A549 (cell line): ENCODE results near the gene HELQ.

Experiments
- BHLHE40 ChIP-seq: IDR thresholded peaks from 2 replicates; pipeline ENCODE4 v1.6.1; 2012; ENCODE audit warnings: low read depth, low read length, inconsistent platforms
- RAD21 ChIP-seq, 2 experiments: fragments of >200 bp in 1 of 2; sonication (Bioruptor Twin) in 1 of 2; formaldehyde crosslinking in 1 of 2; IDR thresholded peaks in 1 of 2; conservative IDR thresholded peaks in 1 of 2; 2 replicates in 1 of 2; 3 replicates in 1 of 2; pipeline ENCODE4 v1.6.1; 2012 to 2018; ENCODE audit warnings: inconsistent platforms in 1 of 2

DNA sequence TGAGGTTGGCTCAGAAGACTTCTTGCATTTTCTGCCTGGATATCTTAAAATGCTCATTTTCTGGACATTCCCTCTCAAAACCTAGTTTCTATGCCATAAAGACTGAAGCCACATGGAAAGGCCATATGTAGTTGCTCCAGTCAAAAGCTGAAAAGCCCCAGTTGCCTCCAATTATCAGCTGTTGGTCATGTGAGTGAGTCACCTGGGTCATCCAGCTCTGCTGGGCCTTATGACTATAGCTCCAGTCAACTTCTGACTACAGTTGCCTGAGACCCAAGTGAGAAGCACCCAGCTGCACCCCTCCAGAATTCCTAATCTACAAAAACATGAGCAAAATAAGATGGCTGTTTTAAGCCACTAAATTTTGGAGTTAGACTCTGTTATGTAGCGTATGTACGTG is 41.9 kb downstream of the HELQ start:
- no peak for TF ChIP-seq BHLHE40
- no peak for TF ChIP-seq RAD21 (conservative IDR thresholded peaks at IDR 0.05 in 1 of 2, IDR thresholded peaks at IDR 0.05 in 1 of 2)
